H9 (cell line): Measurements from ENCODE around the gene POLR2J2. TPM values are rescaled to one million over a fixed set of nuclear protein-coding genes. Genes with fewer than 3 reads are reported as not detected.
A peak's percentile ranks its signal among the peaks of the same experiment; 100 is the strongest.
"Not testable (repeated sequence)": the region's sequence is repeated elsewhere in the genome, so short reads cannot be mapped to it uniquely, and the experiment has no call there.

ENCODE experiments used
- DNase-seq: peaks from one replicate; pipeline ENCODE4 v3.0.0-alpha.2; 2017
- H2AFZ ChIP-seq: one replicate; pipeline ENCODE4 v1.6.1; 2013; ENCODE audit warnings: mild to moderate bottlenecking, low read length, control low read depth, moderate library complexity
- H2AK5ac ChIP-seq: 2 replicates; pipeline ENCODE4 v1.6.1; 2013; ENCODE audit warnings: low read length, control low read depth, mixed read lengths; ENCODE audit not compliant: insufficient read length
- H2BK120ac ChIP-seq: one replicate; pipeline ENCODE4 v1.6.1; 2013; ENCODE audit warnings: low read depth, mild to moderate bottlenecking, low read length, control low read depth, inconsistent platforms; ENCODE audit not compliant: poor library complexity, severe bottlenecking
- H2BK12ac ChIP-seq: 2 replicates; pipeline ENCODE4 v1.6.1; 2013; ENCODE audit warnings: low read length, control low read depth, mixed read lengths, low read depth; ENCODE audit not compliant: insufficient read length
- H2BK15ac ChIP-seq: 2 replicates; pipeline ENCODE4 v1.6.1; 2013; ENCODE audit warnings: low read depth, low read length, control low read depth
- H2BK20ac ChIP-seq: one replicate; pipeline ENCODE4 v1.6.1; 2013; ENCODE audit warnings: low read depth, mild to moderate bottlenecking, low read length, control low read depth, inconsistent platforms; ENCODE audit not compliant: poor library complexity, severe bottlenecking
- H2BK5ac ChIP-seq: 2 replicates; pipeline ENCODE4 v1.6.1; 2013; ENCODE audit warnings: low read length, control low read depth, mixed read lengths; ENCODE audit not compliant: insufficient read length
- H3K14ac ChIP-seq: 2 replicates; pipeline ENCODE4 v1.6.1; 2013; ENCODE audit warnings: low read length, control low read depth; ENCODE audit not compliant: insufficient read depth
- H3K18ac ChIP-seq: 2 replicates; pipeline ENCODE4 v1.6.1; 2013; ENCODE audit warnings: low read depth, mild to moderate bottlenecking, mixed read lengths, low read length, control low read depth; ENCODE audit not compliant: insufficient read length
- H3K23ac ChIP-seq: 2 replicates; pipeline ENCODE4 v1.6.1; 2013; ENCODE audit warnings: low read length, control low read depth, mixed read lengths, low read depth; ENCODE audit not compliant: insufficient read length
- H3K23me2 ChIP-seq: 2 replicates; pipeline ENCODE4 v1.6.1; 2013; ENCODE audit warnings: low read depth, mild to moderate bottlenecking, mixed read lengths, low read length, control low read depth; ENCODE audit not compliant: insufficient read length, poor library complexity, severe bottlenecking
- H3K27ac ChIP-seq: 2 replicates; pipeline ENCODE4 v1.5.1; 2013; ENCODE audit warnings: low read length, control low read depth, mixed read lengths, low read depth; ENCODE audit not compliant: insufficient read length
- H3K27me3 ChIP-seq: 2 replicates; pipeline ENCODE4 v1.6.1; 2013; ENCODE audit warnings: low read length, control low read depth, inconsistent platforms; ENCODE audit not compliant: insufficient read depth
- H3K4ac ChIP-seq: 2 replicates; pipeline ENCODE4 v1.6.1; 2013; ENCODE audit warnings: low read depth, mild to moderate bottlenecking, control low read depth, inconsistent platforms, low read length, moderate library complexity
- H3K4me1 ChIP-seq: 2 replicates; pipeline ENCODE4 v1.6.1; 2013; ENCODE audit warnings: low read length, control low read depth, inconsistent platforms; ENCODE audit not compliant: insufficient read depth
- H3K4me2 ChIP-seq: 2 replicates; pipeline ENCODE4 v1.6.1; 2013; ENCODE audit warnings: low read length, control low read depth, mixed read lengths; ENCODE audit not compliant: insufficient read length, insufficient read depth
- H3K56ac ChIP-seq: 2 replicates; pipeline ENCODE4 v1.6.1; 2013; ENCODE audit warnings: low read depth, mild to moderate bottlenecking, mixed read lengths, low read length, control low read depth; ENCODE audit not compliant: insufficient read length
- H3K79me1 ChIP-seq: 2 replicates; pipeline ENCODE4 v1.6.1; 2013; ENCODE audit warnings: low read depth, mild to moderate bottlenecking, moderate library complexity, low read length, control low read depth, inconsistent platforms; ENCODE audit not compliant: insufficient read depth, poor library complexity, severe bottlenecking
- H3K79me2 ChIP-seq: 2 replicates; pipeline ENCODE4 v1.6.1; 2013; ENCODE audit warnings: low read length, control low read depth, inconsistent platforms; ENCODE audit not compliant: insufficient read depth
- H3K9ac ChIP-seq: 2 replicates; pipeline ENCODE4 v1.6.1; 2013; ENCODE audit warnings: low read length, control low read depth, mixed read lengths; ENCODE audit not compliant: insufficient read length; ENCODE audit errors: extremely low read depth
- H3K9me3 ChIP-seq: one replicate; pipeline ENCODE4 v1.6.1; 2013; ENCODE audit warnings: low read depth, low read length, inconsistent platforms; ENCODE audit not compliant: control insufficient read depth
- H3T11ph ChIP-seq: one replicate; pipeline ENCODE4 v1.6.1; 2013; ENCODE audit warnings: mild to moderate bottlenecking, low read length, control low read depth, inconsistent platforms
- H4K20me1 ChIP-seq: one replicate; pipeline ENCODE4 v1.6.1; 2013; ENCODE audit not compliant: control insufficient read depth, insufficient read length, insufficient read depth
- H4K5ac ChIP-seq: 2 replicates; pipeline ENCODE4 v1.6.1; 2013; ENCODE audit warnings: low read depth, mild to moderate bottlenecking, mixed read lengths, low read length, control low read depth; ENCODE audit not compliant: insufficient read length
- H4K8ac ChIP-seq: replicated peaks from 2 replicates; pipeline ENCODE4 v1.6.1; 2013; ENCODE audit warnings: low read length, control low read depth, mixed read lengths, low read depth; ENCODE audit not compliant: insufficient read length
- H4K91ac ChIP-seq: 2 replicates; pipeline ENCODE4 v1.6.1; 2013; ENCODE audit warnings: low read depth, mild to moderate bottlenecking, moderate library complexity, mixed read lengths, low read length, control low read depth; ENCODE audit not compliant: insufficient read length
- H3K27ac Mint-ChIP-seq, 3 experiments: 2 replicates in 2 of 3; 3 replicates in 1 of 3; pipeline ENCODE4 v1.8.0; 2020 to 2021; ENCODE audit warnings: mixed read lengths in 3 of 3, mild to moderate bottlenecking in 1 of 3, moderate library complexity in 1 of 3
- H3K27me3 Mint-ChIP-seq: 2 replicates; pipeline ENCODE4 v1.8.0; 2021; ENCODE audit warnings: low read depth, mild to moderate bottlenecking, moderate library complexity, mixed read lengths
- H3K36me3 Mint-ChIP-seq, 3 experiments: 2 replicates in 2 of 3; 3 replicates in 1 of 3; pipeline ENCODE4 v1.8.0; 2020 to 2021; ENCODE audit warnings: low read depth in 3 of 3, mixed read lengths in 3 of 3; ENCODE audit not compliant: insufficient read depth in 1 of 3
- H3K4me1 Mint-ChIP-seq, 2 experiments: 2 replicates each; pipeline ENCODE4 v1.8.0; 2020; ENCODE audit warnings: mixed read lengths in 2 of 2
- H3K4me3 Mint-ChIP-seq, 2 experiments: 2 replicates in 1 of 2; 3 replicates in 1 of 2; pipeline ENCODE4 v1.8.0; 2020 to 2021; ENCODE audit warnings: mild to moderate bottlenecking in 2 of 2, mixed read lengths in 2 of 2, moderate library complexity in 1 of 2
- H3K9me3 Mint-ChIP-seq, 2 experiments: 2 replicates in 1 of 2; 3 replicates in 1 of 2; pipeline ENCODE4 v1.8.0; 2020; ENCODE audit warnings: mild to moderate bottlenecking in 2 of 2, mixed read lengths in 2 of 2, moderate library complexity in 1 of 2
- CTCF ChIP-seq: fragments of 200-600 bp; sonication (generic); conservative IDR thresholded peaks from 3 replicates; pipeline ENCODE4 v1.8.0; 2021; ENCODE audit warnings: antibody characterized with exemption, mild to moderate bottlenecking
- WGBS: extraction: QIAGEN DNeasy Blood & Tissue Kit; methylation state at CpG from one replicate; pipeline ENCODE4 v1.1.7; 2013; ENCODE audit warnings: missing lambda C conversion rate, low lambda C conversion rate, mixed read lengths; ENCODE audit not compliant: insufficient read length; ENCODE audit errors: extremely low coverage; 5-methylcytosine and 5-hydroxymethylcytosine counted together
- long read RNA-seq: library from polyadenylated mRNA; unstranded; transcript quantifications from one replicate; pipeline ENCODE4 v2.0.0, GENCODE V29; 2020
- total RNA-seq: library from RNA; stranded (reverse); gene quantifications from 2 replicates; pipeline ENCODE4 v1.2.1, GENCODE V29; 2021

POLR2J2 gene
- 2.6 and 3.6 TPM in 2 replicates for total RNA-seq
- long read RNA-seq: 0 reads

- H3T11ph ChIP-seq, H2BK5ac ChIP-seq, H3K9me3 Mint-ChIP-seq, H2BK20ac ChIP-seq, H3K36me3 Mint-ChIP-seq, H3K79me2 ChIP-seq, H3K27ac Mint-ChIP-seq, H2BK12ac ChIP-seq, H2BK120ac ChIP-seq, H3K14ac ChIP-seq, H3K4me1 Mint-ChIP-seq, H3K18ac ChIP-seq, H4K91ac ChIP-seq, H4K8ac ChIP-seq, H3K79me1 ChIP-seq, H2AK5ac ChIP-seq, H3K27me3 ChIP-seq, H3K9me3 ChIP-seq, H4K20me1 ChIP-seq, H3K4me2 ChIP-seq, H3K27ac ChIP-seq, H3K56ac ChIP-seq, H3K23ac ChIP-seq, H3K27me3 Mint-ChIP-seq, H3K4ac ChIP-seq, H3K23me2 ChIP-seq, H3K4me1 ChIP-seq, H2AFZ ChIP-seq, H3K9ac ChIP-seq, H4K5ac ChIP-seq, H2BK15ac ChIP-seq: not testable (repeated sequence)
- peak; percentile 93 for DNase-seq
- peak; percentile 29; the same call in 2 of the 3 replicates for TF ChIP-seq CTCF
- H3K4me3 Mint-ChIP-seq: peak within 1 kb of the TSS; percentile 67 to 75
- no CpG with 5 or more reads among the region's 63 CpGs for WGBS
Observed at GRCh38 chr7:102671166-102671955, at the start of gene POLR2J2. TSS of gene POLR2J2 (minus strand) at chr7:102671663. CDS start at chr7:102671601, 62 bp downstream.

DNA sequence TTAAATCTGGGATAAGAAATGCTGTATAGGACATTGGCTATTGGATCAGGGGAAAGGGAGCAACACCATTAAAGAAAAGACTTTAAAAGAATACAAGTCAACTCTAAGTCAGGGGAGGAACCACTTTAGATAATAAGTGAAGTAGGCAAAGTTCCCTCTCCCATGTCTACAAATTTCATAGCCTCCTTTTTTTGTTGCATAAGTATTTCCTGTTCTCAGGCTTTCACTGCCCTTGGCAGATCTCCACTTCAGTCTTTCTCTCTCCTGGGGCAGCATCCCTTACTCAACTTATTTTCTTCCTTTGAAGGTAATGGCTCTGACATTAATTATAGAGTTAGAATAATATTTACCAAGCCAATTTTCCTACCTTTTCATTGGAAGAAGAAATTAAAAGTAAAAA lies 47.0 kb upstream of the POLR2J2 start:
- not testable (repeated sequence) for H2BK120ac ChIP-seq

More for the DNA sequence above, 47.0 kb upstream of the POLR2J2 start:
- not testable (repeated sequence) for H3K27me3 ChIP-seq, H3K27ac ChIP-seq, H4K91ac ChIP-seq, H3K79me1 ChIP-seq, H3K9ac ChIP-seq, H2BK20ac ChIP-seq, H3K36me3 Mint-ChIP-seq, H3K27me3 Mint-ChIP-seq, H2BK5ac ChIP-seq, H2AFZ ChIP-seq, H3K4me1 Mint-ChIP-seq, H3K4me3 Mint-ChIP-seq, H3K56ac ChIP-seq, H2BK12ac ChIP-seq, H3K4ac ChIP-seq, H3K9me3 ChIP-seq, H4K5ac ChIP-seq, DNase-seq, H2BK15ac ChIP-seq, H4K20me1 ChIP-seq, H4K8ac ChIP-seq, H3K14ac ChIP-seq, H3T11ph ChIP-seq, H3K23ac ChIP-seq, H3K79me2 ChIP-seq, H3K18ac ChIP-seq, H3K27ac Mint-ChIP-seq, H3K23me2 ChIP-seq, H3K4me1 ChIP-seq, H3K4me2 ChIP-seq, H2AK5ac ChIP-seq
- H3K9me3 Mint-ChIP-seq: peaks cover 9 to 13% of the 10 kb centered on the region in 2 experiments
